Endothelial cell of umbilical vein (primary cell): Measurements from ENCODE around the gene C1orf167. TPM values are rescaled to one million over a fixed set of nuclear protein-coding genes. Genes with fewer than 3 reads are reported as not detected.

ENCODE experiments used
- BruUV-seq: library from RNA; stranded (reverse); fragments of 400-500 nt; replicated peaks from 2 replicates; lab custom pipeline; 2021; lab: Mats Ljungman, UMichigan
- CTCF ChIA-PET: fragments of 300-600, 350-600 bp; sonication (Branson Sonifier 250); formaldehyde crosslinking; loops from one replicate; lab custom pipeline; 2021; ENCODE audit warnings: antibody characterized with exemption, inconsistent platforms; lab: Charles Lee
- POLR2A ChIA-PET: fragments of 300-600, 350-600 bp; sonication (Branson Sonifier 250); formaldehyde crosslinking; loops from one replicate; lab custom pipeline; 2021; ENCODE audit warnings: antibody characterized with exemption, inconsistent platforms; lab: Charles Lee
- DNase-seq: peaks from one replicate; pipeline ENCODE4 v3.0.0-alpha.2; 2011; ENCODE audit warnings: low read depth, low spot score
- FAIRE-seq: peaks from 2 replicates; lab custom pipeline; 2011; peaks lifted over from hg19 to GRCh38; lab: Jason Lieb, UNC
- H2AFZ ChIP-seq: 2 replicates; pipeline ENCODE4 v1.6.0; 2012; ENCODE audit warnings: low read depth, low read length, control low read depth, inconsistent platforms
- H3K27ac ChIP-seq: 2 replicates; pipeline ENCODE4 v1.5.1; 2011; ENCODE audit warnings: low read depth, mild to moderate bottlenecking, control low read depth, low read length, moderate library complexity; ENCODE audit not compliant: insufficient read depth
- H3K27me3 ChIP-seq, 2 experiments: 2 replicates each; pipeline versions ENCODE4 v1.6.0 to v1.6.1; 2011; ENCODE audit warnings: low read length in 2 of 2, mixed read lengths in 1 of 2; ENCODE audit not compliant: control insufficient read depth in 2 of 2, insufficient read depth in 2 of 2
- H3K36me3 ChIP-seq, 2 experiments: 2 replicates in 1 of 2; 3 replicates in 1 of 2; pipeline ENCODE4 v1.5.1; 2011; ENCODE audit warnings: low read length in 2 of 2, mild to moderate bottlenecking in 1 of 2, moderate library complexity in 1 of 2; ENCODE audit not compliant: control insufficient read depth in 2 of 2, insufficient read depth in 2 of 2; ENCODE audit errors: extremely low read depth in 1 of 2
- H3K4me1 ChIP-seq: 3 replicates; pipeline ENCODE4 v1.5.1; 2011; ENCODE audit warnings: mild to moderate bottlenecking, low read length; ENCODE audit not compliant: control insufficient read depth, insufficient read depth; ENCODE audit errors: extremely low read depth
- H3K4me2 ChIP-seq: 2 replicates; pipeline ENCODE4 v1.6.1; 2011; ENCODE audit warnings: low read length, control low read depth, mixed read lengths; ENCODE audit not compliant: insufficient read depth
- H3K4me3 ChIP-seq, 3 experiments: fragments of 200-600 bp in 1 of 3; sonication (generic), shearing (Covaris generic) in 1 of 3; replicated peaks in 1 of 3; 2 replicates each; pipeline ENCODE4 v1.5.1; 2011 to 2016; ENCODE audit warnings: control low read depth in 3 of 3, low read length in 3 of 3, mild to moderate bottlenecking in 2 of 3, inconsistent platforms in 1 of 3, low read depth in 1 of 3, moderate library complexity in 1 of 3; ENCODE audit not compliant: insufficient read depth in 1 of 3
- H3K79me2 ChIP-seq: 2 replicates; pipeline ENCODE4 v1.6.0; 2012; ENCODE audit warnings: low read length, inconsistent platforms; ENCODE audit not compliant: control insufficient read depth, insufficient read depth
- H3K9ac ChIP-seq: replicated peaks from 2 replicates; pipeline ENCODE3; 2011; ENCODE audit warnings: low read length, control low read depth; ENCODE audit not compliant: insufficient read depth; ENCODE audit errors: extremely low read depth
- H3K9me1 ChIP-seq: replicated peaks from 3 replicates; pipeline ENCODE4 v1.6.0; 2011; ENCODE audit warnings: mild to moderate bottlenecking, low read length; ENCODE audit not compliant: control insufficient read depth, insufficient read depth; ENCODE audit errors: extremely low read depth
- H3K9me3 ChIP-seq: replicated peaks from 2 replicates; pipeline ENCODE4 v1.5.1; 2012; ENCODE audit warnings: low read length, inconsistent platforms; ENCODE audit not compliant: control insufficient read depth, insufficient read depth
- H4K20me1 ChIP-seq: replicated peaks from 2 replicates; pipeline ENCODE3; 2011; ENCODE audit warnings: mild to moderate bottlenecking, low read length; ENCODE audit not compliant: control insufficient read depth, insufficient read depth; ENCODE audit errors: extremely low read depth
- EZH2 ChIP-seq: IDR thresholded peaks from 2 replicates; pipeline ENCODE4 v1.6.1; 2012; ENCODE audit warnings: borderline replicate concordance, low read depth, mild to moderate bottlenecking, moderate library complexity, low read length, inconsistent platforms; ENCODE audit not compliant: severe bottlenecking
- FOS ChIP-seq: IDR thresholded peaks from 2 replicates; pipeline ENCODE4 v1.6.1; 2011; ENCODE audit warnings: mild to moderate bottlenecking, low read length, moderate library complexity, borderline replicate concordance; ENCODE audit not compliant: insufficient read depth
- GATA2 ChIP-seq: IDR thresholded peaks from 2 replicates; pipeline ENCODE4 v1.7.0; 2011; ENCODE audit warnings: low read depth, mild to moderate bottlenecking, moderate library complexity, mixed read lengths, low read length; ENCODE audit not compliant: insufficient read length, insufficient read depth
- JUN ChIP-seq: IDR thresholded peaks from 2 replicates; pipeline ENCODE4 v1.6.1; 2011; ENCODE audit warnings: borderline replicate concordance, low read depth; ENCODE audit not compliant: insufficient read length, insufficient read depth
- MYC ChIP-seq: IDR thresholded peaks from one replicate; pipeline ENCODE4 v1.6.1; 2011; ENCODE audit warnings: mild to moderate bottlenecking, low read depth, low read length
- POLR2A ChIP-seq: IDR thresholded peaks from 2 replicates; pipeline ENCODE4 v1.6.1; 2012; ENCODE audit warnings: low read depth, mild to moderate bottlenecking, control low read depth, low read length
- POLR2AphosphoS5 ChIP-seq: IDR thresholded peaks from 2 replicates; pipeline ENCODE4 v1.6.1; 2012; ENCODE audit warnings: low read depth, mild to moderate bottlenecking, control low read depth, low read length, moderate library complexity; ENCODE audit not compliant: insufficient read depth
- dilution Hi-C: fragments of 300-500 bp; cut with MboI; formaldehyde crosslinking; loops from one replicate; pipeline ENCODE4 v1.15.0; 2019; ENCODE audit warnings: low sequenced_read_pairs; ENCODE audit not compliant: extremely low pct_ligation_motif_present
- intact Hi-C: fragments of 100-400 bp; cut with micrococcal nuclease; formaldehyde crosslinking; loops from one replicate; pipeline ENCODE4 v1.10.0; 2022
- polyA plus RNA-seq, 4 experiments: library from polyadenylated mRNA; depleted of rRNA in 3 of 4; stranded (reverse) in 3 of 4; unstranded in 1 of 4; fragments of >200 nt; gene quantifications; 2 replicates each; pipeline versions ENCODE4 v1.2.1 to v1.2.3, GENCODE V29; 2011 to 2012; ENCODE audit warnings: missing spikeins in 1 of 4
- total RNA-seq: library from RNA; stranded (reverse); gene quantifications from 2 replicates; pipeline ENCODE4 v1.2.3, GENCODE V29; 2021
- TF ChIP-seq, protein P1 (sequence below): IDR thresholded peaks from 2 replicates; pipeline ENCODE4 v1.6.1; 2011; ENCODE audit not compliant: insufficient read depth, insufficient read length
- TF ChIP-seq, protein P2 (sequence below), 2 donors: IDR thresholded peaks; 1 replicate in 1 of 2; 2 replicates in 1 of 2; pipeline ENCODE4 v1.5.1; 2011; ENCODE audit warnings: low read length in 2 of 2, mild to moderate bottlenecking in 2 of 2, moderate library complexity in 2 of 2, control low read depth in 1 of 2, inconsistent platforms in 1 of 2, low read depth in 1 of 2; ENCODE audit not compliant: insufficient read depth in 1 of 2; ENCODE audit errors: extremely low read depth in 1 of 2

Gene C1orf167
- total and polyA plus RNA-seq, 2 donors (not counting 3 experiments of a cell fraction or from before 2014, with no cell fraction given) = not detected

DNA sequence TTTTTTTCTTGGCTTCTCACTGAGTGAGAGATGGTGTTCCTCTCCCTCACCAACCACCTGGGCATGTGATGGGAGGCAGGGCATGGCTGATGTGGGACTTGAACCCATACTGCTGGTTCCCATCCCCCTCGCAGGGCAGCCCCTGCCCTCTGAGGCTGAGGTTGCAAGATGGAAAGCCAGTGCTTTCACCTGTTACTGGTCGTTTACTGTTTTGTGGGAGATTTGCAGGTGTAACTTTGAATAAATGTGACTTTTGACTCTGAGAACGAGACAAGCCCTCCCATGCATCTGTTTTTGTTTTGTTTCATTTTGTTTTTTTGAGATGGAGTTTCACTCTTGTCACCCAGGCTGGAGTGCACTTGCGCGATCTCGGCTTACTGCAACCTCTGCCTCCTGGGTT is 21.6 kb downstream of the C1orf167 start:
- DNase-seq (no peak), FAIRE-seq (no peak)
- intact Hi-C loops (no loop called here), dilution Hi-C loops (no loop called here)
- Histone ChIP-seq H3K79me2 (no peaks in the 10 kb centered on the region), H3K9ac (no peak overlapping the region), H3K4me3 (no peak overlapping the region), H4K20me1 (no peaks in the 10 kb centered on the region), H2AFZ (no peak overlapping the region), H3K9me1 (no peaks in the 10 kb centered on the region), H3K4me1 (peaks cover 8% of the 10 kb centered on the region), H3K9me3 (no peaks in the 10 kb centered on the region), H3K4me2 (no peak overlapping the region), H3K36me3 (no peaks in the 10 kb centered on the region), H3K27me3 (no peaks in the 10 kb centered on the region), H3K27ac (no peak overlapping the region)
- CTCF ChIA-PET = interaction anchor here (5.5 kb wide), 1 partner anchor 14 kb away, joined by 31 read pairs; no protein-coding TSS in a partner anchor
- no TSS peak for BruUV-seq
- POLR2A ChIA-PET = no interaction called here
- TF ChIP-seq JUN = no peak
- no peak for TF ChIP-seq EZH2
- TF ChIP-seq GATA2 = no peak
- TF ChIP-seq, protein P1, sequence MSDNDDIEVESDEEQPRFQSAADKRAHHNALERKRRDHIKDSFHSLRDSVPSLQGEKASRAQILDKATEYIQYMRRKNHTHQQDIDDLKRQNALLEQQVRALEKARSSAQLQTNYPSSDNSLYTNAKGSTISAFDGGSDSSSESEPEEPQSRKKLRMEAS = no peak
- TF ChIP-seq POLR2A = no peak
- no peak for TF ChIP-seq FOS

DNA sequence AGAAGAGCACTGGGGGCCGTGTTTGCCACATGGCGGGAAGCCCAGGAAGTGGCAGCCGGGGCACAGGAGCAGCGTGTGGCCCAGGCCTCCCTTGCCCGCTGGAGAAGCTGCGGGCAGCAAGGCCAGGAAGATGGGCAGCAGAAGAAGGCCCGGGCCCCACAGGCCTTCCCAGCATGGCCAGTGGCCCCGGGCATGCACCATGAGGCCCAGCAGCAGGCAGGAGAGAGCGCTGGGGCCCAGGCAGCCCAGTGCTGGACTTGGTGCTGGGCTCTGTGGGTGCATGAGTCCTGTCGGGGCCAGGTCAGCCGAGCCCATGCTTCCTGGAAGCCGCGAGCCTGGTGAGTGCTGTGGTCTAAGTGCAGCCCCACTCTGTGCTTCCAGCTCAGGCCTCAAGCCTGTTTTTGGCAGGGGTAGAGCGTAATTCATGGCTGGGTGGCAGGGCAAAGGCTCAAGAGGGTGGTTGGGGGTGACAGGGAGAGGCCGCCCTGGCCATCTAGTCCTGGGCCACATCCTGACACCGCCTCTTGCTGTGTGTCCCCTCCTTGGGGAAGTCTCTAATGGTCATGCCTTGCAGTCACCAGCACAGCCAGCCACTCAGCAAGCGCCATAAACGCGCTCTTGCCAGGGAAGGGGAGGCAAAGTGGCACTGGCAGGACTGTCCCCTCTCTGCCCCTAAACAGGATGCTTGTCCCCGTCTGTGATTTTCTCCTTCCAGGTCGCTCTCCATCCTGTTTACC is 22.4 kb downstream of the C1orf167 start:
- H3K79me2 ChIP-seq = no peaks in the 10 kb centered on the region
- H2AFZ ChIP-seq = peak overlapping the region; percentile 17
- FAIRE-seq (no peak), DNase-seq (no peak)
- no peak overlapping the region for H3K27ac ChIP-seq
- H3K9me1 ChIP-seq = no peaks in the 10 kb centered on the region
- TF ChIP-seq GATA2 (no peak), EZH2 (no peak), FOS (no peak), MYC (no peak), JUN (no peak), POLR2A (no peak), POLR2AphosphoS5 (no peak)
- TF ChIP-seq, protein P2, sequence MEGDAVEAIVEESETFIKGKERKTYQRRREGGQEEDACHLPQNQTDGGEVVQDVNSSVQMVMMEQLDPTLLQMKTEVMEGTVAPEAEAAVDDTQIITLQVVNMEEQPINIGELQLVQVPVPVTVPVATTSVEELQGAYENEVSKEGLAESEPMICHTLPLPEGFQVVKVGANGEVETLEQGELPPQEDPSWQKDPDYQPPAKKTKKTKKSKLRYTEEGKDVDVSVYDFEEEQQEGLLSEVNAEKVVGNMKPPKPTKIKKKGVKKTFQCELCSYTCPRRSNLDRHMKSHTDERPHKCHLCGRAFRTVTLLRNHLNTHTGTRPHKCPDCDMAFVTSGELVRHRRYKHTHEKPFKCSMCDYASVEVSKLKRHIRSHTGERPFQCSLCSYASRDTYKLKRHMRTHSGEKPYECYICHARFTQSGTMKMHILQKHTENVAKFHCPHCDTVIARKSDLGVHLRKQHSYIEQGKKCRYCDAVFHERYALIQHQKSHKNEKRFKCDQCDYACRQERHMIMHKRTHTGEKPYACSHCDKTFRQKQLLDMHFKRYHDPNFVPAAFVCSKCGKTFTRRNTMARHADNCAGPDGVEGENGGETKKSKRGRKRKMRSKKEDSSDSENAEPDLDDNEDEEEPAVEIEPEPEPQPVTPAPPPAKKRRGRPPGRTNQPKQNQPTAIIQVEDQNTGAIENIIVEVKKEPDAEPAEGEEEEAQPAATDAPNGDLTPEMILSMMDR (IDR thresholded peaks at IDR 0.05; ENCODE audit: extremely low read depth in 1 of 2, insufficient read depth in 1 of 2, low read depth in 1 of 2, low read length in 2 of 2) = no peak
- TF ChIP-seq, protein P1 = no peak
- no peaks in the 10 kb centered on the region for H3K36me3 ChIP-seq
- dilution Hi-C loops = no loop called here
- no TSS peak for BruUV-seq
- no peak overlapping the region for H3K4me3 ChIP-seq
- H4K20me1 ChIP-seq = no peaks in the 10 kb centered on the region
- ChIA-PET POLR2A (no interaction called here), CTCF (interaction anchor here (0.6 to 5.5 kb wide), 7 partner anchors 8 to 120 kb away, joined by 3 to 31 read pairs (median 5); partner anchors contain the start of gene FBXO6)
- H3K4me1 ChIP-seq = peaks cover 8% of the 10 kb centered on the region
- intact Hi-C loops = loop anchor here (1.0 kb wide), 1 partner anchor 38 kb away; no protein-coding TSS in a partner anchor
- H3K9ac ChIP-seq = peak overlapping the region; percentile 4
- H3K9me3 ChIP-seq = no peaks in the 10 kb centered on the region
- no peaks in the 10 kb centered on the region for H3K27me3 ChIP-seq
- no peak overlapping the region for H3K4me2 ChIP-seq
